Measurements from ENCODE around the gene RTRAF.

Gene RTRAF

DNA sequence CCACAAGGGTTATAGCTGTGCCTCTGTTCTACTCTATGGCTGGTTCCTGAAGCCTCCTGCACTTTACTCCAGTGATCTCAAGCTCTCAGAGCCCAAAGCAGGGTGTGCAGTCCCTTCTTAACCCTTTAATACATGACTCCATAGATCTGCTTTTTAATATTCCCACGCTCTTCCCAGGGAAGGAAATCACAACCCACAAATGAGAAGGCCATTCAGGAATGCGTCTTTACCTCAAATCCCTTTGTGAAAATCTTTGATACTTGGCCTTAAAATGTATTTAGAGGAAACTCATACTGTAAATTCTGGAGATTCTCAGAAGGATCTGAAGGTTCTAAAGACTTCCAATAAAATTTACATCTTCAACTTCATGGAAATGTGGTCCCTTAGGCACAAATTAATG, 62.5 kb downstream of the RTRAF start:
- no peak for DNase-seq

GRCh38 chr14:52052288-52052943, 63.1 kb downstream of the RTRAF start:
- DNase-seq: no peak

- no peak for DNase-seq
Observed at GRCh38 chr14:52053044-52053443, 63.7 kb downstream of the RTRAF start.

- no peak for DNase-seq
Observed at GRCh38 chr14:52054678-52055077, 65.3 kb downstream of the RTRAF start.

- no peak for DNase-seq
Observed at GRCh38 chr14:52055167-52055566, 65.8 kb downstream of the RTRAF start.

DNA sequence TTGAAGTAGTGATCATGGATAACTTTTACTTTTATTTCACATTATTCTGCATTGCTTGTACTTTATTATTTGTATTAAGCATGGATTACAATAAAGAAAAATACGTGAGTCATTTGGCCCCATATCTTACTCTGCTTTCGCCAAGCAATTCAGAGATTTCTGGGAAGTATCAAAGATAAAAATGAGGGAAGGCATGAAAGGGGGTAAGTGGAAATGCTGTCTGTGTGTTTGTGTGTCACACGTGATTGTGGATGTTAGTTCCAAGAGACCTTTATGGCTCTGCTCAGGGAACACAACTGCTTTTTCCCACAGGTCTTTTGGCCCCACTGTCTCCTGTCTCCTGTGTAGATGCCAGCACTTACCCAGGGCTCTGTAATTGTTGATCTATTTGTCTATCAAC, 69.0 kb downstream of the RTRAF start:
- DNase-seq: no peak

- DNase-seq: no peak
Observed at GRCh38 chr14:52059649-52060048, 70.3 kb downstream of the RTRAF start.

GRCh38 chr14:52060080-52060479, 70.7 kb downstream of the RTRAF start:
- DNase-seq: no peak

All from AML-193 (cell line).